ENCODE measurements around the gene ABLIM2.
"Not testable (repeated sequence)": the region's sequence is repeated elsewhere in the genome, so short reads cannot be mapped to it uniquely, and the experiment has no call there.

The ABLIM2 gene

GRCh38 chr4:7924570-7924969 is 234.0 kb downstream of the ABLIM2 start:
- no peak for DNase-seq

- DNase-seq, result no peak
These were observed 234.4 kb downstream of the ABLIM2 start for GRCh38 chr4:7924163-7924562.

- DNase-seq, result no peak
These were observed 236.1 kb downstream of the ABLIM2 start for GRCh38 chr4:7922466-7922865.

- no peak for DNase-seq
These were observed 239.6 kb downstream of the ABLIM2 start for GRCh38 chr4:7918981-7919380.

GRCh38 chr4:7918187-7918586 is 240.4 kb downstream of the ABLIM2 start:
- DNase-seq, result not testable (repeated sequence)

- DNase-seq, result no peak
These were observed 240.9 kb downstream of the ABLIM2 start for GRCh38 chr4:7917669-7918068.

- no peak for DNase-seq
These were observed 242.8 kb downstream of the ABLIM2 start for GRCh38 chr4:7915875-7916242.
